Liver (tissue), 9 donors: ENCODE results near the gene AGA. TPM values are rescaled to one million over a fixed set of nuclear protein-coding genes. Genes with fewer than 3 reads are reported as not detected.
A peak's percentile ranks its signal among the peaks of the same experiment; 100 is the strongest.

ENCODE experiments used
- DNase-seq: peaks from one replicate; pipeline ENCODE4 v3.0.0-alpha.2; 2017; ENCODE audit warnings: low spot score
- H3K27ac ChIP-seq, 2 donors: one replicate each; pipeline ENCODE4 v1.7.0; 2013; ENCODE audit warnings: inconsistent platforms in 2 of 2, low read length in 2 of 2, control low read depth in 1 of 2, low read depth in 1 of 2, mild to moderate bottlenecking in 1 of 2
- H3K27me3 ChIP-seq, 4 donors: one replicate each; pipeline versions ENCODE4 v1.6.1 to v1.7.0; 2013; ENCODE audit warnings: low read length in 3 of 4, inconsistent platforms in 1 of 4, mild to moderate bottlenecking in 1 of 4, moderate library complexity in 1 of 4; ENCODE audit not compliant: control insufficient read depth in 4 of 4, insufficient read depth in 4 of 4
- H3K36me3 ChIP-seq, 4 donors: one replicate each; pipeline versions ENCODE4 v1.6.1 to v1.7.0; 2013; ENCODE audit warnings: low read length in 3 of 4, mild to moderate bottlenecking in 3 of 4, low read depth in 1 of 4, moderate library complexity in 1 of 4; ENCODE audit not compliant: control insufficient read depth in 4 of 4, insufficient read depth in 3 of 4
- H3K4me1 ChIP-seq, 4 donors: one replicate each; pipeline versions ENCODE4 v1.6.1 to v1.7.0; 2013; ENCODE audit warnings: low read length in 3 of 4, mild to moderate bottlenecking in 3 of 4, moderate library complexity in 1 of 4; ENCODE audit not compliant: control insufficient read depth in 4 of 4, insufficient read depth in 4 of 4
- H3K4me3 ChIP-seq, 3 donors: one replicate each; pipeline versions ENCODE4 v1.6.1 to v1.7.0; 2013; ENCODE audit warnings: low read length in 3 of 3, control low read depth in 1 of 3, low read depth in 1 of 3, mild to moderate bottlenecking in 1 of 3
- H3K9ac ChIP-seq, 2 donors: one replicate each; pipeline ENCODE4 v1.7.0; 2013; ENCODE audit warnings: low read length in 2 of 2, mild to moderate bottlenecking in 2 of 2, moderate library complexity in 2 of 2, control low read depth in 1 of 2, low read depth in 1 of 2
- H3K9me3 ChIP-seq, 4 donors: one replicate each; pipeline versions ENCODE4 v1.6.1 to v1.7.0; 2013; ENCODE audit warnings: low read length in 3 of 4; ENCODE audit not compliant: control insufficient read depth in 4 of 4
- EGR1 ChIP-seq, 2 donors: IDR thresholded peaks; 2 replicates each; pipeline ENCODE4 v1.6.1; 2016 to 2018; ENCODE audit warnings: antibody characterized with exemption in 2 of 2, low read depth in 2 of 2
- FOXA1 ChIP-seq: IDR thresholded peaks from 2 replicates; pipeline ENCODE4 v1.6.1; 2016; ENCODE audit warnings: antibody characterized with exemption
- GABPA ChIP-seq, 2 donors: IDR thresholded peaks in 1 of 2; conservative IDR thresholded peaks in 1 of 2; 2 replicates each; pipeline ENCODE4 v1.6.1; 2016; ENCODE audit warnings: antibody characterized with exemption in 2 of 2, mild to moderate bottlenecking in 1 of 2, moderate library complexity in 1 of 2
- HNF4A ChIP-seq, 2 donors: conservative IDR thresholded peaks; 2 replicates each; pipeline ENCODE4 v1.6.1; 2016; ENCODE audit warnings: antibody characterized with exemption in 2 of 2, mild to moderate bottlenecking in 2 of 2
- HNF4G ChIP-seq: IDR thresholded peaks from 2 replicates; pipeline ENCODE4 v1.6.1; 2016; ENCODE audit warnings: antibody characterized with exemption
- MAX ChIP-seq: IDR thresholded peaks from 2 replicates; pipeline ENCODE4 v1.6.1; 2016; ENCODE audit warnings: antibody characterized with exemption
- RAD21 ChIP-seq, 2 donors: IDR thresholded peaks; 2 replicates each; pipeline ENCODE4 v1.6.1; 2016; ENCODE audit warnings: antibody characterized with exemption in 2 of 2, mild to moderate bottlenecking in 2 of 2
- RXRA ChIP-seq, 2 donors: IDR thresholded peaks; 2 replicates each; pipeline ENCODE4 v1.6.1; 2017 to 2018; ENCODE audit warnings: antibody characterized with exemption in 2 of 2, mild to moderate bottlenecking in 1 of 2
- SP1 ChIP-seq: IDR thresholded peaks from 2 replicates; pipeline ENCODE4 v1.6.1; 2018; ENCODE audit warnings: antibody characterized with exemption, mild to moderate bottlenecking
- TAF1 ChIP-seq: conservative IDR thresholded peaks from 2 replicates; pipeline ENCODE4 v1.6.1; 2016; ENCODE audit warnings: antibody characterized with exemption, mild to moderate bottlenecking
- YY1 ChIP-seq: IDR thresholded peaks from 2 replicates; pipeline ENCODE4 v1.6.1; 2016; ENCODE audit warnings: antibody characterized with exemption, mild to moderate bottlenecking
- WGBS: extraction: QIAGEN DNeasy Blood & Tissue Kit; methylation state at CpG from one replicate; pipeline ENCODE4 v1.1.7; 2013; 5-methylcytosine and 5-hydroxymethylcytosine counted together
- polyA plus RNA-seq, 2 donors: library from polyadenylated mRNA; stranded (reverse) in 1 of 2; unstranded in 1 of 2; fragments of 200-250 nt in 1 of 2; fragments of >200 nt in 1 of 2; fragmentation: Nextera tagmentation in 1 of 2; extraction: Ambion mirVana in 1 of 2; gene quantifications; one replicate each; pipeline versions ENCODE4 v1.2.1 to v1.2.3, GENCODE V29; 2013 to 2015
- total RNA-seq, 2 donors: library from RNA; depleted of rRNA; stranded (reverse); fragments of >200 nt; gene quantifications; one replicate each; pipeline ENCODE4 v1.2.3, GENCODE V29; 2014
- TF ChIP-seq, protein P1 (sequence below): IDR thresholded peaks from 2 replicates; pipeline ENCODE4 v1.6.1; 2016; ENCODE audit warnings: antibody characterized with exemption, mild to moderate bottlenecking
- TF ChIP-seq, protein P2 (sequence below): IDR thresholded peaks from 2 replicates; pipeline ENCODE4 v1.6.1; 2016; ENCODE audit warnings: antibody characterized with exemption
- donor health status: healthy.
- donor health status: healthy.
- donor health status: healthy.
- donor health status: healthy.
- donor health status: healthy.

Gene AGA
- total and polyA plus RNA-seq, 4 donors: 12.9 to 38.4 (median 35.6) TPM

- TF ChIP-seq, protein P1, sequence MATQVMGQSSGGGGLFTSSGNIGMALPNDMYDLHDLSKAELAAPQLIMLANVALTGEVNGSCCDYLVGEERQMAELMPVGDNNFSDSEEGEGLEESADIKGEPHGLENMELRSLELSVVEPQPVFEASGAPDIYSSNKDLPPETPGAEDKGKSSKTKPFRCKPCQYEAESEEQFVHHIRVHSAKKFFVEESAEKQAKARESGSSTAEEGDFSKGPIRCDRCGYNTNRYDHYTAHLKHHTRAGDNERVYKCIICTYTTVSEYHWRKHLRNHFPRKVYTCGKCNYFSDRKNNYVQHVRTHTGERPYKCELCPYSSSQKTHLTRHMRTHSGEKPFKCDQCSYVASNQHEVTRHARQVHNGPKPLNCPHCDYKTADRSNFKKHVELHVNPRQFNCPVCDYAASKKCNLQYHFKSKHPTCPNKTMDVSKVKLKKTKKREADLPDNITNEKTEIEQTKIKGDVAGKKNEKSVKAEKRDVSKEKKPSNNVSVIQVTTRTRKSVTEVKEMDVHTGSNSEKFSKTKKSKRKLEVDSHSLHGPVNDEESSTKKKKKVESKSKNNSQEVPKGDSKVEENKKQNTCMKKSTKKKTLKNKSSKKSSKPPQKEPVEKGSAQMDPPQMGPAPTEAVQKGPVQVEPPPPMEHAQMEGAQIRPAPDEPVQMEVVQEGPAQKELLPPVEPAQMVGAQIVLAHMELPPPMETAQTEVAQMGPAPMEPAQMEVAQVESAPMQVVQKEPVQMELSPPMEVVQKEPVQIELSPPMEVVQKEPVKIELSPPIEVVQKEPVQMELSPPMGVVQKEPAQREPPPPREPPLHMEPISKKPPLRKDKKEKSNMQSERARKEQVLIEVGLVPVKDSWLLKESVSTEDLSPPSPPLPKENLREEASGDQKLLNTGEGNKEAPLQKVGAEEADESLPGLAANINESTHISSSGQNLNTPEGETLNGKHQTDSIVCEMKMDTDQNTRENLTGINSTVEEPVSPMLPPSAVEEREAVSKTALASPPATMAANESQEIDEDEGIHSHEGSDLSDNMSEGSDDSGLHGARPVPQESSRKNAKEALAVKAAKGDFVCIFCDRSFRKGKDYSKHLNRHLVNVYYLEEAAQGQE: no peak
These were observed 28.6 kb downstream of the AGA start (continued) for GRCh38 chr4:177413656-177414055.

DNA sequence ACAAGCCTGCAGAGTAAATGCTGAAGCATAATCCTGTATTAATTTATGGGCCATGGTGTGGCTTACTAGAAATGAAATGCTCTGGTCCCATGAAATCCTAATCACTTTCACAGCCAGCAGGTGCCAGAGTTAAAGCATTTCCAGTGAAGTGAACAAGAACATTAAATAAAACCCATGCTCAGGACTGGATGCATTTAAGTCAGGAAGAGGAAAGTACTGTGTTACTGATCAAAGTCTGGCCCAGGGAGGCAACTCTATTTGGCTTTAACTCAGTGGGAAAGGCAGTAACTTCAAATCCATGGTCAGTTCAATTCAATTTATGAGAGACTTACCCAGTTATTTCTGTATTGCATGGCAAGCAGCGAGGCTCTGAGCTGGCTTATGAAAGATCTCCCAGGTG is 29.2 kb downstream of the AGA start:
- Histone ChIP-seq H3K27me3 (no peaks in the 10 kb centered on the region), H3K9ac (no peak overlapping the region), H3K27ac (peak overlapping the region in 1 of 2 donors; percentile 11), H3K4me1 (peaks cover 4 to 16% (median 12%) of the 10 kb centered on the region in 4 donors), H3K9me3 (no peaks in the 10 kb centered on the region), H3K36me3 (no peaks in the 10 kb centered on the region), H3K4me3 (no peak overlapping the region)
- DNase-seq: no peak
- 89% methylated on average over 1 of the region's 1 CpG for WGBS
- TF ChIP-seq, protein P2, sequence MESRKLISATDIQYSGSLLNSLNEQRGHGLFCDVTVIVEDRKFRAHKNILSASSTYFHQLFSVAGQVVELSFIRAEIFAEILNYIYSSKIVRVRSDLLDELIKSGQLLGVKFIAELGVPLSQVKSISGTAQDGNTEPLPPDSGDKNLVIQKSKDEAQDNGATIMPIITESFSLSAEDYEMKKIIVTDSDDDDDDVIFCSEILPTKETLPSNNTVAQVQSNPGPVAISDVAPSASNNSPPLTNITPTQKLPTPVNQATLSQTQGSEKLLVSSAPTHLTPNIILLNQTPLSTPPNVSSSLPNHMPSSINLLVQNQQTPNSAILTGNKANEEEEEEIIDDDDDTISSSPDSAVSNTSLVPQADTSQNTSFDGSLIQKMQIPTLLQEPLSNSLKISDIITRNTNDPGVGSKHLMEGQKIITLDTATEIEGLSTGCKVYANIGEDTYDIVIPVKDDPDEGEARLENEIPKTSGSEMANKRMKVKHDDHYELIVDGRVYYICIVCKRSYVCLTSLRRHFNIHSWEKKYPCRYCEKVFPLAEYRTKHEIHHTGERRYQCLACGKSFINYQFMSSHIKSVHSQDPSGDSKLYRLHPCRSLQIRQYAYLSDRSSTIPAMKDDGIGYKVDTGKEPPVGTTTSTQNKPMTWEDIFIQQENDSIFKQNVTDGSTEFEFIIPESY: peak; percentile 38
- TF ChIP-seq RAD21 (IDR thresholded peaks at IDR 0.05) (peak; percentile 26 to 40), GABPA (IDR thresholded peaks at IDR 0.05 in 1 of 2, conservative IDR thresholded peaks at IDR 0.05 in 1 of 2) (no peak), SP1 (peak; percentile 50), EGR1 (IDR thresholded peaks at IDR 0.05; ENCODE audit: low read depth in 2 of 2) (no peak), YY1 (peak; percentile 20), TAF1 (no peak), HNF4G (peak; percentile 19), RXRA (IDR thresholded peaks at IDR 0.05) (no peak), FOXA1 (no peak), HNF4A (conservative IDR thresholded peaks at IDR 0.05) (peak; percentile 63 to 74), MAX (peak; percentile 20)
- TF ChIP-seq, protein P1: no peak
